SIG-M5 treated with dmso at 0.1 percent for 504 hours (cell line): Measurements from ENCODE around the gene SF1.
A peak's percentile ranks its signal among the peaks of the same experiment; 100 is the strongest.

Experiments
- DNase-seq: peaks from one replicate; lab custom pipeline; 2025; ENCODE audit not compliant: unreplicated experiment; lab: John Stamatoyannopoulos, UW

Gene SF1

DNA sequence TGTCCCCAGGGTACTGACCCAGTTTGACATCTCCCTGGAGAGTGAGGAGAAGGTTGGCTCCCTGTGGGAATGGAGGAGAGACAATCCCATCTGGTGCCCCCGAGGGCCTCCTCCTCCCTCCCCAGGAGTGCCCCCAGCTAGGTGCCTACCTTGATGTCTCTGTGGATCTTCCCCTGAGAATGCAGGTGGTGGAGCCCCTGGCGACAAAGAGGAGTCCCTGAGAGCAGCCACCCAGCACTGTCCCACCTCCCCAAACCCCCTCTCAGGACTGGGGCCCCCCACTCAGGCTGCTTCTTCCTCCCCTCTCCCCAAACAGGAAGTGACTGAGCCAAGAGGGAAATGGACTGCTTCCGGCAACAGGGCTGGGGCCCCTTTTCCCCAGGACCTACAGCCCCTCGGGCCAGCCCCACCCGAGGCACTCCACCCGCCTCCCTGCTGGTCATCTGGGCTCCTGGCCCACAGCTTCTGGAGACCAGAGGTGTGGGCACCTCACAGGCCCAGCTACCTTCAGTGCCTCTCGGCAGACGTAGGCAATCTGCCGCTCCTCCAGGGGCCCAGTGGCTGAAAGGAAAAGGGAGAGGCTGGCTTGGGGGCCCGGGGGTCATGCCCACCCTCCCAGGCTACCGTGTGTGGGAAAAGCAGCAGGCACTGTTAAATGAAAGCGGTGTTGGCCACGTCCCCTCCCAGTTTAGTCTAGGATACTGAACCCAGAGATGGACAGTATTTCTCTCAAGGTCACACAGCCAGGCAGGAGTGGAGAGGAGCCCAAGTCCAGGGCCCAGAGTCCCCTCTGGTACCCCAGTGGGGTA lies 23.4 kb upstream of the SF1 start:
- no peak for DNase-seq

DNA sequence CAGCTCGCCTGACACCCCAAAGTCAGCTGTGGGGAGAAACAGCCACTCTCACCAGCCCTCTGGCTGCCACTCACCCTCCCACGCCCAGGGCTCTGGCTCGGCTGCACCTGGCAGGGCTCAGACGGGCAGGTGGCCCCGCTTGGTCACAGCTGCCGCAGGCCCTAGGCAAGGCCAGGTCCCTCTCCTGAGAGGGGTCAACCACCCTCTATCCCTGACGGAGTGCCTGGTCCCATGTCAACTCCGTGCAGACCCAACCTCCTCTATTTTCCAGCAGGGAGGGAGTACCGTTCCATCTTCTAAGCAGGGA lies 22.8 kb upstream of the SF1 start:
- no peak for DNase-seq

DNA sequence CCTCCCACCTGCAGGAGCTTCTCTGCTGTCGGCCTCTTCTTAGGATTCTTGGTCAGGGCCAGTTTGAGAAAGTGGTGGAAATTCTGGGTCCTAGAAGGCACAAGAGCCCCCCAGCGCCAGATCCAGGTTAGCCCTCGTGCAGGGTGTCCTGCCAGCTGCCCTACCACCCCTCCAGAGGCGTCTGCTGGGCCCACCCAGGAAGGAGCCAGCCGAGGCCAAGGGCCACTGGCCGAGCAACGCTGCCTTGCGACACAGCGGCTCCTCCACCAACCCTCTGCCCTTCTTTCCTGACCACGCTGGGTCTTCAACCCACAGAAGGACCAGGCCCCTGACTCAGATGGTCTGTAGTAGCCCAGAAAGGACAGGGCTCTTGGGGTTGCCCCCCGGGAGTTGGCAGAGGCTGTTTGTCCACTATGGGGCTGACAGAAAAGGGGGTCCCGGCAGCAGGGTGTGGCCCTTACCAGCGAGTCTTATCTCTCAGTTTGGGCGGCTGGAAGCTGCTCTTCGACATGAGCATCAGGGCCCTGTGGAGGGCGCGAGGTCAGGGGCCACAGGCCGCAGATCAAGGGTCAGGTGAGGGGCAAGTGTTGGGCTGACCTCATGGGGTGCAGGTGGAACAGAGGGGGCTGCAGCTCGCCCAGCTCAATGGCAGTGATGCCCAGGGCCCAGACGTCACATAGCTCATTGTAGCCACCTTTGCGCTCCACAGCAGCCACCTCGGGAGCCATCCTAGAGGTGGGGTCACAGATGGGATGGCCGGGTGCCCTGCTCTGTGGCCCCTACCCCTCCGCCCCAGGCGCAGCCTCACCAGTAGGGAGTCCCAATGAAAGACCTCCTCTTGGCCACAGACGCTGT lies 22.2 kb upstream of the SF1 start:
- DNase-seq, result no peak

DNA sequence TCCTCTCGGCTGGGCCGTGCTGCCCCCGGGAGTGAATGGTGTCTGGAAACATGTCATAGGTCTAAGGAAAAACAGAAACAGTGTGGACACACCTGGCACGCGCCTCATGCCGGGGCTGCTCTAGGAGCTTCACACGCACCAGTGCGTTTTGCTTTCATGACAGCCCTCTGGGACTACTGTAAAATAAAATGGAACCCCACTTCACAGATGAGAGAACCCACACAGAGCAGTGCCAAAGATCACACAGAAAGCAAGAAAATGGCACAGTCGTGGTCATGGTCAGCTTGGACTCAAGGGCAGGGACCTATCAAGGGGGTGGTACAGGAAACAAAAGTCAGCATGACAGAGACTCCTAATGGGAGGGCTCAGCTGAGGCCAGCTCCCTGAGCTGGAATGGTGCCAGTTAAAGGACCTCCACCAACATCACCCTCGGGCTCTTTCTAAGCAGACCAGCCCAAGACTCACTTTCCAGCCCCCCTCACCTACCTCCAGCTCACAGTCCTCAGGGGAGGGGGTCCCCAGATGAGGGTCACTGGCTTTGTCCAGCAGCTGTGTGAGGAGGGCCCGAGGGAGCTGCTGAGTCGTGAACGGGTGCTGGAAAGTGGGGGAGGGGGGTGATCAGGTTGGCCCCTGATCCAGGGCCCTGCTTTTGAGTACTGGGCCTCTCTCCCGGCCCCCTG lies 21.4 kb upstream of the SF1 start:
- no peak for DNase-seq

DNA sequence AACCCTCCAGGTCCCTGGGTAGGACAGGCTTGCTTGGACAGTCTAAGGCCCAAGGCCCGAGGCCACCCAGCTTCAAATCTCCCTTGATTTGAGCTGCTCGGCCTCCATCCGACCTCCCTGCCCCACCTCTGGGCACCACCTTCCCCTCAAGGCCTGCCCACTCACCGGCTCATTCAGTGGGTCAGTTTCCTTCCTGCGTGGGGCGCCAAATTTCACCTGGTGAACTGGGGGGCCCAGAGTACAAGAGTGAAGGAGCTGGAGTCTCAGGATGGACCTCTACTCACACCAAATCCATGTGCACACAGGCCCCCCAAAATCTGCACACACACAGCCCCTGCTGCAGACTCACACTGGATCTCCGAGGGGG lies 20.9 kb upstream of the SF1 start:
- DNase-seq, result no peak

DNA sequence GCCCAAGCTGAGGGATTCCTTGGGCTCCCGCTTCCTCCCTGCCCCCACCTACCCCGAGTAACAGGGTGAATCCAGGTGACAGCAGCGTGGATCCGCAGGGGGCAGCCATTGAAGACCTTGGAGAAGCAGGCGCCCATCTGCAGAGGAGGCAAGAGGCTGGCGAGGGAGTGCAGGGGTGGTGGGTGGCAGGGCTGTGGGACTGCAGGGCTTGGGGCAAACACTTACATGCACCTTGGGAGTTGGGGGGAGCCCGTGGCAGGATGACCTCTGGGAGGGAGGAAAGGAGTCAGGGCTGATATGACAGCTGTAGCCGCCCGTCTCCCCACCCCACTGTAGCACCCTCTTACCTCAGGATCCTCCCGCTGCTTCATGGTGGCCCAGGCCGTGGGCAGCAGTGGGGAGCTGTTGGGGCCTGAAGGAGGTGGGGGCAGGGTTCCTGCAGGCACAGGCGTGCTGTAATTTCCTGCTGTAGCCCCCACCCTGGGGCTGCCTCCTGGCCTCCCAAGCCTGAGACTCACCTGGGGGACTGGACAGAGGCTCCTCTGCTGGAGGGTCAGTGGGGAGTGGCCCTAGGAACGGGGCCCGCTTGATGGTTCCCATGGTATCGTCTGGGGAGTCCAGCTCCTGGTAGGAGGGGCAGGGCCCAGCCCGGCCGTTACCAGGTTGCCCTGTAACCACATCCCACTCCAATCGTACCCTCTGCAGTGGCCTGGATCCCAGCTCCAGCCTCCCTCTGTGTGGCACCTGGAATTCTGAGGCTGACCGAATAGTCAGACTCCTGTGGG lies 18.6 kb upstream of the SF1 start:
- no peak for DNase-seq

DNA sequence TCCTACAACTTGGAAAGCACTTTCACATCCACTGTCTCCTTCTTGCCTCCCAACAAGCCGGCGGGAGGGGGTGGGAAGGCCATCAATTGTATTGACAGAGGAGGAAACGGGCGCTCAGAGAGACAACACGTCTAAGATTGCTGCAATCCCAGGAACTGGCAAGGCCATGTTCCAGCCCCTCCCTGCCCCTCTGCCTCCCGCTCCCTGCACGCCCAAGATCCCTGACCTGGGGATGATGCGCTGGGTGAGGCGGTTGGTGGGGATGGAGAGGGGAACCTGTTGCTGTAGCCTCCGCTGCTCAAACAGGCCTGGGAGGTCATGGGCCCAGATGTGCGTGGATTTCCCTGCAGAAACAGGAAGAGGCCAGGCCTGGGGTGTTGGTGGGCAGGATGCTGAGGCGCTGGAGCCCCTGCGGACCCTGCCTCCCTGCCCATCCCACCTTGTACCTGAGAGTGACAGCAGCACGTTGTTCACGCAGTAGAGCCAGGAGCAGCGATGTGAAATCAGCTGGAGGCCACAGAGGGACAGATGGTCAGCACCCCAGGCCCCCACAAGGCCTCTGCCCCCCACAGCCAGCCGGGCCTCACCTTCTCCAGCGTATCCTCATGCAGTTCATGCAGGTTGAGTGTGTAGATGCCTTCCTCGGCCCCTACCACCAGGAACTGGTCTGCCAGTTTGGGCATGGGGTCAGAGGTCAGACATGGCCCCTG lies 17.9 kb upstream of the SF1 start:
- no peak for DNase-seq

DNA sequence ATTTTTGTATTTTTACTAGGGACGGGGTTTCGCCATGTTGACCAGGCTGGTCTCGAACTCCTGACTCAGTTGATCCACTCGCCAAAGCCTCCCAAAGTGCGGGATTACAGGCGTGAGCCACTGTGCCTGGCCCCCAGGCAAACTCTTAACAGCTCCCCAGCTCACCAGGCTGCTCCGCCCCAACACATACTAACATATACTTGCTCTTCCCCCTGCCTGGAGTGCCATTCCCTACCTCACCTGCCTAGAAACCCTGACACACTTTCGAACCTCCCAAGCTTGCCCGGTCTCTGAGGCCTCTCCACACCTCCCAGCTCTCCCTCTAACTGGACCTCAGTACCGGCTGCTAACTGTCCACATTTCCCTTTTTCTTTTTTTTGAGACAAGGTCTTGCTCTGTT lies 16.2 kb upstream of the SF1 start:
- DNase-seq, result no peak

DNA sequence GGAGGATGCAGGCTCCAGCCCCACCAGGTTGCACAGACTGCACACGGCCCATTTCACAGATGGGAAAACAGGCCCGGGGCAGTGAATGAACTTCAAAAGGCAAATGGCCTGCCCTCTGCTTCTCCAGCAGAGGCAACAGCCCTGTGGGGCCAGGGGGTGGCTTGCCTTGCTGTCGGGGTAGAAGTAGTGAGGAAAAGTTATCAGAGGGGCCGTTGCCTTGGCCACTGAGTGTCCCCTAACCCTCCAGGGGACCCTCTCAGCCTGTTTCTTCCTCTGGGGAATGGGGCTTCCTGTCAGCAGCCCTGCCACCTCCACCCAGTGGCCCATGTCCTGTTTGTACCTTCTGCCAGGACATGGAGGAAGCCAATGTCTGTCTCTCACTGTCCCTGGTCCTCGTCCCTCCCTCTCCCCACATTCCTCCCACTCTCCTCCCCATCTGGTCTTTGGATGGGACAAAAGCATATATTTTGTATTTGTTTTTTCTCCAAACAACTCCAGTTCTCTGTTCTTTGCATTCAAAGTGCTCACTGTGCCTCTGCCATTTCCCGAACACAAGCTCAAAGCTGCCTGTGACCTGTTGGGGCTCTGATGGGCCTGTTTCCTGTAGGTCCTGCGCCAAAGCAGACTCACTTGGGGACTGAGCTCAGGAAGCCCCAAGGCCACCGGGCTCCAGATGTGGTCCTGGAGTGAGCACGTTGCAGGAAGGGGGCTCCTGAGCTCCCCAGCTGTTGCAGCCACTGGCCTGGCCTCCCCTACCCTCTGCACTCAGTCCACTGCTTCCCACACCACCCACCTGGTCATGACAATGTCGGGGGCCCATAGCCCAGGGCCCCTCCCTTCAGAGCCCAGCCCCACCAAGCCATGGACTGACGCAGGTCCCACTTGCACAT lies 15.2 kb upstream of the SF1 start:
- DNase-seq, result no peak

DNA sequence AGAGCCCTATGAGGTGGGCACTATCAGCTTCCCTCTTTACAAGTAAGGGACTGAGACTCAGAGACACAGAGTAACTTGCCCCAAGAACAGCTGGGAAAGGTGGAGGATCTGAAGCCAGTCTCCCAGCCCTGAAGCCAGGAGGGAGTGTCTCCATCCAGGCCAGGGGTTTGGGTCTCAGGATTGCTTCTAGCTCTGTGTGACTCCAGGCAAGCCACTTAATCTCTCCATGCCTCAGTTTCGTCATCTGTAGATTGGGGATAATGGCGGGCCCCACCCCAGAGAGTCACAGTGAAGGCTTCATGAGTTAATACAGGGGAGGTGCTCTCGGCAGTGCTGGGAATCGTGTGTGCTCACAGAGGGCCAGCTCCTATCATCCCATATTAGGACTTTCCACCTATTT lies 14.1 kb upstream of the SF1 start:
- DNase-seq, result no peak

DNA sequence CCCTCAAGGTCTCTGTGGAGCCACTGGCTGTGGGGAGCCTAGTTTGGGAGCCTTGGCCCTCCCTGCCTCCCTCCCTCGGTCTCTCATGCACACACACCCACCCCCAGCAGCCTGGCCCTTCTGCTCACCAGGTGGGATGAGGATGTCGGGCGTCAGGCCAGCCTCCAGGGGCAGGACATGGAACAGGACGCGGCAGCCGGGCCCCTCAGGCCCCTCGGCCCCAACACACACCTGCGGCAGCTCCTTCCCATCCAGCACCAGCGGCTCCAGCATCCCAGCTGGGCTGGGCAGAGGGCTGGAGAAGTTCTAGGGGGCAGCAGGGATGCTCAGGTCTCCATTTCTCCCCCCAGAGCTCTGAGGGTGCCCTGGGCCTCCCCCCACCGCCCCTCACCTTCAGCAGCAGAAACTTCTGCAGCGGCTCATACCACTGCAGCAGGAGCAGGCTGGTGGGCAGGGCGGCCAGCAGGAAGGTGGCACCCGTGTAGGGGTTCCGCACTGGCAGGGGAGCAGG lies 13.5 kb upstream of the SF1 start:
- no peak for DNase-seq

DNA sequence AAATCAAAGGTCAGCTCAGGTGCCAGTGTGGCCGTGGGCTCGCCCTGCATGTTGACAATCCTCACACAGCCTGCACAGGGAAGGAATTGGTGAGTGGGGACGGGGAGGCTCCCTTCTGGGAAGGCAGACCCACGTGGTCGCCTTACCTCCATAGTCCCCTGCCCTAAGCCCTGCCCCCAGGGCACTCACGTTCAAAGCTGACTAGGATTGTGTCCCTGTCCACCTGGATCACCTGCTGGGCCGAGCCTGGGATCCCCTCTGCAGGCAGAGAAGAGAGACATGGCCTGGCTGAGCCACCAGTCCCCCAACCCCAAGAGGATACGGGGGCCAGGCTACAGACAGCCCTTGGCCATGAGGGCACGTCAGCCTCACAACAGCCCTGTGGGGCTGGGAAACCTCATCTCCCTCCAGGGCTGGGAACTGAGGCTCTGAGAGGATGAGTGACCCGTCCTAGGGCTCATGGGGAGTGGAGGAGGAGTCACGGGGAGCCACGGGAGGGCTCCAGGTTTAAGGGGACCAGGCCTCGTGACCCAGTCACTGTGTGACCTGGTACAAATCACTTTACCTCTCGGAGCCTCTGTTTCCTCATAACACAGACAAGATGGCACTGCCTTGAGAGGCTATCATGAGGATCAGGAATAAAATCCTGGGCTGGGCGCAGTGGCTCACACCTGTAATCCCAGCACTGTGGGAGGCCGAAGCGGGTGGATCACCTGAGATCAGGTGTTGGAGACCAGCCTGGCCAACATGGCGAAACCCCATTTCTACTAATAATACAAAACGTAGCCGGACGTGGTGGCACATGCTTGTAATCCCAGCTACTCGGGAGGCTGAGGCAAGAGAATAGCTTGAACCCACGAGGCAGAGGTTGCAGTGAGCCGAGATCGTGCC lies 12.1 kb upstream of the SF1 start:
- DNase-seq, result no peak

DNA sequence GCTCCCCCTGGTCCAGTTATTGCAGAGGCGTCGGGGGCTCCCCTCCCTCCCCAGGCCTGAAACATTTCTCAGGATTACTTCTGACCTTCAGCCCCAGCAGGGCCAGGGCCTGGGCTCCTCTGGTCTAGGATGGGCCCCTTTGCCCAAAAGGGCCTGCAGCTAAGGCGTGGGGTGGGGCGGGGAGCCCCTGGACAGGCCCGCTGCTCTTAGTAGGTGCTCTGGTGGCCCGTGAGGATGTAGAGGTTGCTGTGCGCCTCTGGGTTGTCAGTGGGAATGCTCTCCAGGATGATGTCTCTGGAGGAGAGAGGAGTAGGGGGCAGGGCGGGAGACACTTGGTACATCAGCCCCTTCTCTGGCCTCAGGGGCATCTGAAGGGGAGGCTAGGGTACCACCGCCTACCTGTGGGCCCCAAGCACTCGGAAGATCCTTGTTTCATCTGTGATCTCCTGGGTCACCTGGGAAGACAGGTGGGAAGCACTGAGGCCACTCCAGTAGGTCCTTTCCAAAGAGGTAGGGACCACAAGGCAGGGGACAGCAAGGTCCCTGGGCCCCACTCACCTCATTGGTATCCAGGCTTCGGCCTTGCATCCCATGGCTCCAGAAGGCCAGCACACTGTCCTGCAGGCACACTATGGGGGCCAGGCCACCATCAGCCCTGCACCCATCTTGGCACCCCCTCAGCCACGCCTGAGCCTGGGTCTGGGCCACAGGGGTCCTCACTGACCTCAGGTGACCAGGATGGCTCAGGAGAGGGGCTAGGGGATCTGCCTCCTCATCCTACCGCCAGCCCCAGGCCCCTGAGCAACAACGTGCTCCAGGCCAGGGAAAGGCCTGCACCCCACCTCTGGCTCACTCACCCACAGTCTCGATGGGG lies 11.2 kb upstream of the SF1 start:
- DNase-seq, result no peak

DNA sequence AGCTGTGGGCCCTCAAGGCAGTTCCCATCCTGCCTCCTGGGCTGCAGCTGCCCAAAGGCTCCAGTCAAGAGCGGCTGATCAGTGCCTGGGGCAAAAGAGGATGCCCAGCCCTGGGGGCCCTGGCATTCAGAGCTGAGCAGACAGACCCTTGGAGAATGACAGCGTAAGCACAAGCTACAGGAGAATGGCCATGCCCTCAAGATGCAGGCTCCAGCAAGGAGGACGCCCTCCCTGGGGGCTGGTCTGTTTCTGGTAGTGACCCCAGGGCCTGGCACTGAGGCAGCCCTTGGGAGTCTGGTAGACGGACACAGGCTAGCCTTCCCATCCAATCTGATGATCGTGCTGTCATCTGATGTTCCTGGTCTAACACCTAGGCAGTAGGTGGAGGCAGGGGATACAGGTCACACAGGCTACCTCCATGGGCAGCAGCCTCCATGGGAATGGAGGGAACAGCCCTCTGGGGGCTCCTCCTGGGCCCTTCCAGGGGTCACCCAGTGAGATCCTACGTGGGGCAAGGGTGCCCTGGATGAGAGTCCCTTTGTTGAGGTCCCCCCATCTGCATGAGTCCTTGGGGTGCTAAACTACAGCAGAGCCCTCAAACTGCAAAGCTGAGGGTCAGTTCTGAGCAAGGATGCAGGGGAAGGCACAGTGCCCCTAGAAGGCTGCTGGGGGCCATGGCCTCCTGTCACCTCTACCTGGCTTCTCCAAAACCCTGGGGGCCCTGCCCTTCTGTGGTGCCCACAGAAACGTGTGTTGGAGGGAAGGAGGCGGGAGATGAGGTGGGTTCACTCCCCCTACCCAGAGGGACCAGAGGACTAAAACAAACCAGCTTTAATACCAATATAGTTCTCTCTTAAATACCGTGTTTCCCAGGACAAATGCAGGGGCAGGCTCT lies 10.2 kb upstream of the SF1 start:
- no peak for DNase-seq

DNA sequence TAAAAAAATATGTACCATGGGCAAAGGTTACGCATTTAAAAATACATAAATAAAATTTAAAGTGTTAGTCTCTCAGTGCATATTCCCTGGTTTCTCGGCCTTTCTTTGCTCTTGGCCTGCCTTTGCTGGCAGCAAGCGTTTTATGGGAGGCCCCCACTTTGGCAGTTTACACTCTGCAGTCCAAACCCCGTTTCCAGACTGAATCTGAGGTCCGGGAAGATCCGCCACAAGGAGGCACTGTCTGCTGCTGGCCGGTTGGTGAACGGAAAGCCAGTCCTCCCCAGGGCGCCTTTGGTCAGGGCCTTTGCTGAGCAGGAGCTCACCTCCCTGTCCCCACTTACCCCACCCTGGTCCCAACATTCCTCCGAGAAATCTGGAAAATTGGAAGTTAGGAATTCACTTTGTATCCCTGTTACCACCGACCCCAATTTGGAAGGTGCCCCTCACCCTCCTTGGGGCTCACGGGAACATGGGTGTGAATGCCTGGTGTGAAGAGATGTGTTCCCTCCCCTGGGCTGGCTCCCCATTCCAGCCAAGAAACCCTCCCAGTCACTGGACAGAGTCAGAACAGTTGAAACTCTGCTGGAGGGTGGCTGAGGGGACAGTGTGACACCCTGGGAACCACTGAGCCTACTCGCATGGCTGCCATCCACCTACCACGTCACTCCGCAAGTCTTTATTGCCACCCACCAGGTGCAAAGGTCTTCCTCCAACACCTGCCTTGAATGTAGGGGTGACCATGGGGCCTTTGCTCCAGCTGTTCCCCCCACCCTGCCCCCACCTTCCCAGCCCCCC lies 9.4 kb upstream of the SF1 start:
- DNase-seq, result peak; percentile 46

DNA sequence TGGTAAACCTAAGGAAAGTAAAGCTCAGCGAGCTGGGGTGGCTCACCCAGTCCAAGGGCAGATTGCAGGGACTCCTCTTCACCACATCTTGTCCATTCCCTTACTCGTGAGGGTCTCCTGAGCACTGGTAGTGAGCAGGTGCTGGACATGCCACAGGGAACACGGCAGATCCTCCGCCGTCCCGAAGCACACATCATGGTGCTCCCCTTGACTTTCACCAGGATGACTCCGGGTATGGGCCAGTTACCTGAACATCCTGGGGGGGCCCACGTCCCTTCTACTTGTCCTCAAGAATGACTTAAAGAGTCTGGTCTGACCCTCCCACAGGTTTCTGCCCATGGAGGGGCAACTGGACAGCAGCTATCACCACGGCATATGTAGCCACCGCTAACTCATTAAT lies 8.0 kb upstream of the SF1 start:
- no peak for DNase-seq
